Colon (tissue), 2 donors: Measurements from ENCODE around the gene IARS2.
"Not testable (repeated sequence)": the region's sequence is repeated elsewhere in the genome, so short reads cannot be mapped to it uniquely, and the experiment has no call there.

Experiments
- FAIRE-seq: peaks from 2 replicates; lab custom pipeline; 2012; peaks lifted over from hg19 to GRCh38; lab: Jason Lieb, UNC
- donor health status: control.
- donor health status: control.

IARS2 gene

DNA sequence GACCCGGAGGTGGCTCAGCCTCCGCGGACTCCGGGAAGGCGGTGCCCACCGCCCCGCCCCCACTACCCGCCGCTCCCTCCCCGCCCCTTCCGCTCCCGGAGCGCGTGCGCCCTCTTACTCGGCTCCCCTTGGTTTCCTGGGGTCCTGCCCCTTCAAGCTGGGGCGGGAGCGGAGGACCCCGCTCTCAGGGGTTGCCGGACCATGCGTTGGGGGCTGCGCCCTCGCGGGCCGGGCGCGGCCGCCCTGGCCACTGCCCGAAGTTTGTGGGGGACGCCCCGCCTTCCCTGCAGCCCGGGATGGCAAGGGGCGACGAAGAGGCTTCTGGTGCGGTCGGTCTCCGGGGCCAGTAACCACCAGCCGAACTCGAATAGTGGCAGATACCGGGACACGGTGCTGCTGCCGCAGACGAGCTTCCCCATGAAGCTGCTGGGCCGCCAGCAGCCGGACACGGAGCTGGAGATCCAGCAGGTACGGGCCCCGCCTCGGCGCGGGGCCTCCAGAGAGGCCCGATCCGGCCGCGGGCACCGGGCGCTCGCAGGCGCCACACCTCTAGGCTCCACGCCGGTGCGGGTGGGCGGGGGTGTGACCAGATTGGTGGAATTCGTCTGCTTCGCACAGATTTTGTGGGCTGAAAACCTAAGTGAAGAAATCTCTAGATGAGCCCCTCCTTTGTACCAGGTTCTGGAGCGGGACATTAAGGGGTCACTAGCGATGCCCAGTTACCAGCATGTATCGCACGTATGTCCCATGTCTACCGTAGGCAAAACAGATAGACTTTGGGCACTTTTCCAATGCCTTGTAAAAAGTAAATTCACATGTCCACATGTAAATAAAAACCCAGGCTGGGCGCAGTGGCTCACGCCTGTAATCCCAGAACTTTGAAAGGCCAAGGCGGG is at the start of gene IARS2:
TSS of gene IARS2 (plus strand) at position 117 of the 896 bp plus-strand sequence. CDS start at position 202, 85 bp downstream.
- no peak for FAIRE-seq

DNA sequence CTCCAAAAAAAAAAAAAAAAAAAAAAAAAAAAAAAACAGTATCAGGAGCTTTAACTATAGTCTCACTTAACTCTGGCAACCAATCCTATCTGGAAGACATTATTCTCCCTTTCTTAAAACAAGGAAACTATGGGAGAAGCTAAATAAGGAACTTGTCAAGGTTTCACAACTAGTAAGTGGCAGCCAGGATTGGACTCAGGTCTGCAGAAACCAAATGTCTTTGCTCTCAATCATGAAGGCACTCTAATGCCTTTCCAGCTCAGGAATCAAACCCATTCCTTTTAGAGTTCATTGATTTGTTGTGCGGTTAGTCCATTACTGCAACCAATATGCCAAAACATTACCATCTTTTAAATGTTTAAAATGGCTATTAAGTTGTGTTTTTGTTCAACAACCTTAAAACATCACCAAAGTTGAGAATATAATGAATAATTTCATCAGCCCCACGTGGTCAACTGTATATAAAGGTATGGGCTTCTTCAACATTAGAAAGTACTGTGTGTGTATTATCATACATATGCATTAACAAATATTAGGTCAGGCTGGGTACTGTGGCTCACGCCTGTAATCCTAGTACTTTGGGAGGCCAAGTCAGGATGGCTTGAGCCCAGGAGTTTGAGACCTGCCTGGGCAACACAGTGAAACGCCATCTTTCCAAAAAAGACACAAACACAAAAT is 49.1 kb upstream of the IARS2 start:
- FAIRE-seq: no peak

DNA sequence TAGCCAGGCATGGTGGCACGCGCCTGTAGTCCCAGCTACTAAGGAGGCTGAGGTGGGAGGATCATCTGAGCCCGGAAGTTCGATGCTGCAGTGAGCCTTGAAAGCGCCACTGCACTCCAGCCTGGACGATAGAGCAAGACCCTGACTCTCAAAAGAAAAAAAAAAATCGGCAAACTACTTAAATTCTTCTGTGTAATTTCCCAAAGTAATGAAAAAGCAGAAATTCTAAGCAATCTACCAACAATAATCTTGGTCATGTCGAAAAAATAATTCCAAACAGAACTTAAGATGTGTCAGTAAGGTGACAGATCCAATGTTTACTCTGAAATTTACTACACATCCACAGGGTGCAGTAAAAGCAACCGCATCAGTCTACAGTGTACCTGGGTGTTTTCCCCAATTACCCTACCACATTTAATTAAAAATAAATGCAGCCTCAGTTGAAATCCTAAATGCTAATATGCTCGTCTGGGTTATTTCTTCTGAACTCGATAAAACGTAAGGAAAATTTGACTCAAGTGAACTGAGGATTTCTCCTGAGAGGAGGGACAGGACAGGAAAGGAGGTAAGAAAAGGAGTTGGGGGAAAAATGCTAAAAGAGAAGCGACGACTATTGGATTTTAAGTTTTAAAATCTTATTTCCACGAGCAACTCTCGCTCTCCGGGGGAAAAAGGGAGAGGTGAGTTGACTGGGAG is 48.4 kb upstream of the IARS2 start:
- FAIRE-seq: no peak

DNA sequence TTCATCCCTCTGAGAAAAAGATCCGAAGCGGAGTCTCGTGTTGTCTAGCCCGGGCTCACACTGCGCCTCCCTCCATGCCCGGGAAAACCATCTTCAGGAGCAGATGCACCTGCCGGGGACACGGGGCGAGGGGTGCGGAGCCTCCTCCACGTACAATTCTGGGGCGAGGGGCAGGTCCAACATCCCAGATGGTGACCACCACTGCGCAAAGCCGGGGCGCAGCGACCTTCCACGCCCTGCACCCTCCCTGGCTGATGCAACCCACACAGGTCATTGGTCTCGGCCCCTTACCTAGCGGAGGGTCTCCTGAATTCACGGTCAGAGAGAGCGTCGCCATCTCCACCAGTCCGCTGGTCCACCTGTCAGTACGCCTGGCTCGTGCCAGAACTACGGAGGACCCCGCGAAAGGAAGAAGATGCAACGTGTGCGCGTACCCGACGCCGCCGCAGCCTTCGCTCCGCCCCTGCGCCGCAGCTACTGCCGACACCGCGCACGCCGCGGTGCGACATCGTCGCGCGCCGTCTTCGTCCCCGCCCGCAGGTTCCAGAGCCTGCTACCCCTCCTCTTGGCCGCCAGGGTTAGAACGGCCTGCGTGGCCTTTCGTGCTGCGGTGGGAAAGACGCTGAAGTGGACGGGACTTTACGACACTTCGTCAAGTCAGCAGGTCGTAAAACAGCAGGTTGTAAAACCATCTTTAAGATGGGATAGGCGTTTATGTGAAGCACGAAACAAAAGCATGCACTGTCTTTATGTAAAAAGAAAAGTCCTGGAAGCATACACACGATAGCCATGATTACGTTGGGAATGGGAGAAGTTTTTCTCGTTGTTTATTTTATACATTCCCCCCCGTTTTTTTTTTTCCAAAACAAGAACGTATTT is 47.6 kb upstream of the IARS2 start, which contains the start of gene EPRS1:
TSS of gene EPRS1 (minus strand) at position 454 of the 879 bp plus-strand sequence. CDS start at position 337, 117 bp downstream.
- peak; percentile 82 for FAIRE-seq

DNA sequence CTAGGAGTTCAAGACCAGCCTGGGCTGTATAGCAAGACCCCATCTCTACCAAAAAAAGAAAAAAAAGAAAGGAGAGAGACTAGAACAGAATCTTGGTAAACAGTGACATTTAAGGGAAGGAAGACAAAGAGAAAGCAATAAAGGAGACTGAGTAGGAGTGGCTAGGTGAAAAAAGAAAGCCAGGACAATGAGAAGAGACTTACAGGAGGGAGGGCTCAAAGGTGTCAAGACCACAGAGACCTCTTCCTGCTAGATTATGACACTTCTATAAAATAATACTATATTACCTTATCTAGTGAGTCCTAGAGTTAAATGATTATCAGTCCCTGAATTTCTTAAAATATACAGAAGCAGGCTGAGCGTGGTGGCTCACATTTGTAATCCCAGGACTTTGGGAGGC is 37.6 kb upstream of the IARS2 start:
- no peak for FAIRE-seq

DNA sequence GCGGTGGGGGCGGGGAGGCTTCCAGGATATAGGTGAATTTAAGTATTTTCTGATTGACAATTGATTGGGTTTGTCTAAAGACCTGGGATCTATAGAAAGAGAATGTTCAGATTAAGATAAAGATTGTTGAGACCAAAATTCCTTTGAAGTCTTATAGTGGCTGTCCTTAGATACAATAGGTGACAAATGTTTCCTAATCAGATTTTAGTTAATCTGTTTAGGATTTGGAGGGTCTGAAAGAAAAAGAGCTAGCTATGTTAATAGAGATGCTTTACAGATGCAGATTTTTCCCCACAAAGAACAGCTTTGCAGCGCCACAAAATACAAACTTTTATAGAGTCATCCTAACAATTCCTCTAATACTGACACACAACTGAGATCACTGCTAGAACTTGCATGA is 33.1 kb upstream of the IARS2 start:
- FAIRE-seq: no peak

DNA sequence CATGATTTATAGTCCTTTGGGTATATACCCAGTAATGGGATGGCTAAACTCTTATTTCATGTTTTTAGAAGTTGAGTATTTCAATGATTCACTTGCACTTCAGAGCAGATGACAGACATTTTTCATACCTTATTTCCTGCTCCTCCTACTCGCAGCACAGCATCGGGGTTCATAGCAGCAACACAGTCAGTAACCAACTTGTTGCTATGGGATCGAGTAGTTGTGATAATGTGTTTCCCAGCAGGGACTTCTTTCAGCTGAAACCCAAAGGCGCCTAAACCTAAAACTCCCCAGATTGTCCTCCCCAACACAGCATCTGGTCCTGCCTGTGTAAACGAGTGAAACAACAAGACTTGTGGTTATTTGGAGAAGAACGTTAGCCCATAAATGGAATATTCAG is 31.3 kb upstream of the IARS2 start:
- no peak for FAIRE-seq

DNA sequence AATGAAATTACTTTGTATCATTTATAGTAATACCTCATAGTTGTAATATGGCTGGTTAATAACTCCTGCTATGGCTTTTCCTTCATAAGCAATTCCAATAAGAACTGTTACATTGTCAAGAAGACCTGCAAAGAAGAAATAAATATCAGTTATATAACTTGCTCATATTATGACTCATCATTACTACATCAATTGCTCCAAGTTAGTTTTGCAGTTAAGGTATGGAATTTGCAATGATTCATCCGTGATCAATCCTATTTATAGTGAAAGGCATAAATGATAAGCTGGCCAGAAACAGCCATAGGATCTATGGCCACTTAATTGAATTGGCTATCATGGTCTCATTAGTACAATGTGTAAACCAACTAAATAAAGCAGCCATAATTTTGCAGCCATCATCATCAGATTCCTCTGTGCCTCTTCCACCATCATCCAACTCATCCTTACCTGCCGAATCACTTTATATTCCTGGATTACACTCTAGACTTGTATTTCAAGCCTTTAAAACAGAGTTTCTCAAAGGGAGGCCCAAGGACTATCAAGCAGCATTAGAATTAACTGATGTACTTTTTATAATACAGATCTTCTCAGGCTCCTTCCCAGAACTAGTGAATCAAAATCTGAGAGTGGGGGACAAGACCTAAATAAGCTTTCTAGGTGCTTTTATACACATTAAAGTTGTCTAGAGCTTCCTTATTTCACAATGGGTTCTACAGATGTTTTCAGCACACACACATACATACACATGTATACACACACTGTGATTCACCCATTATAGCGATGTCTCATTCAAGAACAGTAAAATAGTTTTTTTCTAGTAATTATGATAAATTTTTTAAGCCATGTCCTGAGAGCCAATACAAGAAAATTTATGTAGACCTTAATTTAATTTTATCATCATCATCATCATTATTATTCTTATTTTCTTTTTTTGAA is 26.4 kb upstream of the IARS2 start:
- FAIRE-seq: no peak

DNA sequence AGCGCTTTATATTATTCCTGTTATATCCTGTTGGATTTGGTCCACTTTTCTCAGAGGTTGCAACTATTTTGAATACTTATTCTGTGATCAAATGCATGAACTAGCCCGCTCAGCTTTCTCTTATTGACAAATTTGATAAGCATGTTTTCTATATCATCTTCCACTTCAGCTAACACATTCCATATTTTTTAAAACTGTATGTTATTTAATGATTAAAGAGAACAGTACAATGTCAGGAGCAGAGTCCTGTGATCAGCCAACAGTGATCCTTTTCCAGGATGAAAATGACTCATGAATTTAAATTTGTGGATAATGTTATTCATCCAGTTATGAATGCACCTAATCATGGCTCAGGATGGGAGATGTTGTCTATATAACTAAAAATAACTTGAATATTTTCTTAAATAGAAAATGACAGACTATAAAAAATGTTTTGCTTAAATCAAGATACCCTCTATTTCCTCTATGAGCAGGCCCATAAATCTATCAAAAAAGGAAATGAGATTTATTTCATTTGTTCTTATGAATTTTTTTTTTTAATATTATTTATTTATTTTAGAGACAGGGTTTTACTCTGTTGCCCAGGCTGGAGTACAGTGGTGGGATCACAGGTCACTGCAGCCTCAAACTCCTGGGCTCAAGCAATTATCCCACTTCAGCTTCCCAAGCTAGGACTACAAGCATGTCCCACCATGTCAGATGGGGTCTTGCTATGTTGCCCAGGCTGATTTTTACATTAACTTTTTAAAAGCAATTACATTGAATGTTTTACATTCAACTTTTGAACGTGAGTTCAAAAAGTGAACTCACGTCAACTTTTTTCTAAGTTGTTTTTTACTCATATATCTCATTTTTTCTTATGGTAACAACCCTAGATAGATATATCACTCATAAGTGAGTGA is 16.8 kb upstream of the IARS2 start:
- no peak for FAIRE-seq

DNA sequence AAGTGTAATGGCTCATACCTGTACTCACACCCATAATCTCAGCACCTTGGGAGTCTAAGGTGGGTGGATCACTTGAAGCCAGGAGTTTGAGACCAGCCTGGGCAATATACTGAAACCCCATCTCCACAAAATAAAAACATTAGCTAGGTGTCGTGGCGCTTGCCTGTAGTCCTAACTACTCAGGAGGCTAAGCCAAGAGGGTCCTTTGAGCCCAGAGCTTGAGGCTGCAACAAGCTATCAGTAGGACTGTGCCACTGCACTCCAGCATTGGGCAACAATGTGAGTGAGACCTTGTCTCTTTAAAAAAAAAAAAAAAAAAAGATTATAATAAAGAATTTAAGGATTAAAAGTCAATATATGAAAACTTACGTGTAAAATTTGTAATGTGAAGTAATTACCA is 16.0 kb upstream of the IARS2 start:
- no peak for FAIRE-seq

DNA sequence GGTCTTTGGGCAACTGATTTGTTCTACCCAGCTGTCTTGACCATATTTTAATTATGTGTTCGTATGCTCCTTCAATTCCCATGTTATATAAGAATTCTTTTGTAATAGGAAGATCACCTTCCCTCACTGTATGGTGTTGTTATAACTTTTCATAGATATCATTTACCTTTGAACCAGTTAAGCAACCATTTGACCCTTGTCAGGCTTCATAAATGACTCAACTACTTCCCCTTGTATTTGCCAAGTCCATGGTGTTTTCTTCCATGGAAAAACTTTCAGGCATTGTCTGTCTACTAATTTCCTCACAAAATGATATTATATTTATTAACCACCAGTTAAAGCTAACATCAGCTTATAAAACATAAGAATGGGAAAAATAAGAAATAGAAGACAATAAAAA is 9.5 kb upstream of the IARS2 start:
- FAIRE-seq: no peak

DNA sequence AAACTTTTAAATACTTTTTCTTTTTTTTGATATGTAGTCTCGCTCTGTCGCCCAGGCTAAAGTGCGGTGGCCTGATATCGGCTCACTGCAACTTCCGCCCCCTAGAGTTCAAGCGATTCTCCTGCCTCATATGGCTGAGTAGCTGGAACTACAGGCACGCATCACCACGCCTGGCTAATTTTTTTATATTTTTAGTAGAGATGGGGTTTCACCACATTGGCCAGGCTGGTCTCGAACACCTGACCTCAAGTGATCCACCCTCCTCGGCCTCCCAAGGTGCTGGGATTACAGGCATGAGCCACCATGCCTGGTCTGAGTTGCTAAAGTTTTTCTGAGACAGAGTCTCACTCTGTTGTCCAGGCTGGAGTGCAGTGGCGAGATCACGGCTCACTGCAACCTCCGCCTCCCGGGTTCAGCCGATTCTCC is 7.7 kb upstream of the IARS2 start:
- not testable (repeated sequence) for FAIRE-seq

DNA sequence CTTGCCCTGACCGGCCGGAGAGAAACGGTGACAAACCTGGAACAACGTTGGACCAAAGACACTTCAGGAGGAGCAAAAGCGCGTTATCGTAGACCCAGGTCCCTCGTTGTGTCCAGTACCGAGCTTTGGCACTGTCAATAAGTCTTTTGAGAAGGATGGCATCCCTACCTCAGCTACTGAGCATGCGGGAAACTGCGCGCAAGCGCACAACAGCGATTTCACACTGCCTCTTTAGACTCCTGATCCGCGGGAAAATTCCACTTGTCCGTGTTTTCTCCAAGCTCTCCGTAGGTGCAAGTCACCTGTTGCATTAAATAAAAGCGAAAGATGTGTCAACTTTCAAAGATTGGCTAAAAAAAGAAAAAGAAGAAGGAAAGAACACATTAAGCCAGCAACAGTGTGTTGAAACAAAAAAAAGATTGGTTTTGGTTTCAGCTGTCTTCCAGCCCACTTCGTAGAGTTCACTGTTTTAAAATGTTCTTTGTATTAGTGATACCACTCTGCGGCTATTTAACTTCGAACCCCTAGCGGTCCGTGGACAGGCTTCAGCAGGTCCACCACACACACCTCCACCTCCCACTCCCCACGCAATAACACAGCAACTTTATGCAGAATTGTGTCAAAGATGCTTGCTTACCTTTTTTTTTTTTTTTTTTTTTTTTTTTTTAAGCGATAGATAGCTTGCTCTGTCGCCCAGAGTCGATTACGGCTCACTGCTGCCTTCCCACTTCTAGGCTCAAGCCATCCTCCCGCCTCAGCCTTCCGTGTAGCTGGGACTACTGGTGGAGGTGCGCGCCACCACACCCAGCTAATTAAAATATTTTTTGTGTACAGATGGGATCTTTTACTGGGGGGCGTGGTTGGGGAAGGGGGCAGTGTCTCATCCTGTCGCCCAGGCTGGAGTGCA is 4.0 kb upstream of the IARS2 start, which contains the start of gene BPNT1:
TSS of gene BPNT1 (minus strand) at position 139 of the 907 bp plus-strand sequence. CDS start 9,942 bp downstream, outside the sequence.
- FAIRE-seq: no peak

DNA sequence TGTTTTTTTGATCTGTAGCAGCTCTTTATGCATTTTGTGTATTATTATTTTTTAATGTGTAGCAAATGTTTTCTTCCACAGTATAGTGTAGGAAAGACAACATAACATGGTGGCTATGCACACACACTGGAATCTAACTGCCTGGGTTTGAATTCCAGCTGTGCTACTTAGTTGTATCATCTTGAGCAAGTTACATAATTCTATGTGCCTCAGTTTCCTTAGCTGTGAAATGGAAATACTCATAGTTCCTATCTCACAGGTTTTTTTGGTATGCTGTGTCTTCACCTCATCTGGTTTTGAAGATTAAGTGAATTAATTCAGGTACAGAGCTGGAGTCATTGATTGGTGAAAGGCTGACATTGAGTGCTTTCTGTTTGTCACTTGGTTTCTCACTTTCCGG is 1.2 kb upstream of the IARS2 start:
- FAIRE-seq: no peak

DNA sequence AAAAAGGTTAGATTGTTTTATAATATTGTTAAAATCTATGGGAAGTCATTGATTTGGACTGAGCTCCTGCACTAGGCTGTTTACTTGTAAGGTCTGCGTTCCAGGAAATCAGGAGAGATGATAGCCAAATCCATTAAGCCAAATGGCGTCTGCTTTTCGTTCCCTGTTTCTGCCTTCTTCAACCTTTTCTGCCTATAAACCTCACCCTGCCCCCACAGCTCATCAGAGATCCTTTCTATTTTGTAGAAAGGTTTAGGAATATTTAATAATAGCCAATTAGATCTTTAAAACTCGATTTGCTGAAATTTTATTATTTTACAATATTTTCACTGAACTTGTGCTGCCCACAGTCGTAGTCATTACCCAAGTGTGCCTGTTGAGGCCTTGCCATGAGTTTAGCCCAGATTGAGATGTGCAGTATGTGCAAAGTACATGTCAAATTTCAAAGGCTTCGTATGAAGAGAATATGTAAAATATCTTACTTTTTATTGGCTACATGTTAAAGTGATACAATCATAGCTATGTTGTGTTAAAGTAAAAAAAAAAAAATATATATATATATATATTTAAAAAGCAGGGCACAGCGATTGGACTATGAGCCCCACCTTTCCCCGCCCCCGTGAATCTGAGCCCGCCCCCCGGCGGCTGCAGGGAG is 444 bp upstream of the IARS2 start:
- FAIRE-seq: no peak

DNA sequence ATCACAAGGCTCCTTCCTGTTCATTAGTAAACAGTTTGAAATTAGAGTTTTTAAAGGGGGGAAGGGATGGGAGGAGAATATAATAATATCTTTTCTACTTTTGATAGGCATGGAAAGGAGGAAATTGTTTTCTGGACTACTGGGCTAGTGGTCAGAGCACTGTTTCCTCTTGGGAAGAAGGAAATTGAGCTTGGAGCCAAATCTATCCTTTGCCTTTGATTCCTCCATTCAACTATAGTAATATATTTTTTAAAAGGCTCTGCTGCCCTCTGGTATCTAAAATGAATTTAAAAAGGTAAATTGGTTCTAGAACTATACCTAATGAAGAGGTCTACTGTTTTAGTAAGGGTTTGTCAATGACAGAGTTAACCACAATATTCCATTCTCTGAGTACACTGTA is 5.9 kb downstream of the IARS2 start:
- no peak for FAIRE-seq

DNA sequence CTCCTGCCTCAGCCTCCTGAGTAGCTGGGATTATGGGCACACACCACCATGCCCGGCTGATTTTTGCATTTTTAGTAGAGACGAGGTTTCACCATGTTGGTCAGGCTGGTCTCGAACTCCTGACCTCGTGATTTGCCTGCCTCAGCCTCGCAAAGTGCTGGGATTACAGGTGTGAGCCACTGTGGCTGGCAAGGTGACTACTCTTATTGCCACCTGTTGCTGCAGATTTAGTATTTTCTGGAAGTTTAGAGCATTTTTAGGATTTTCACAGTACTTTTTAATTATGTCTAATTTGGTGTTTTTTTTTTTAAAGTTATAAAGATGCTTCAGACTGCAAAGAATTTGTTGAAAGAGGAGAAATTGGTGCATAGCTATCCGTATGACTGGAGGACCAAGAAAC is 16.5 kb downstream of the IARS2 start:
- not testable (repeated sequence) for FAIRE-seq

DNA sequence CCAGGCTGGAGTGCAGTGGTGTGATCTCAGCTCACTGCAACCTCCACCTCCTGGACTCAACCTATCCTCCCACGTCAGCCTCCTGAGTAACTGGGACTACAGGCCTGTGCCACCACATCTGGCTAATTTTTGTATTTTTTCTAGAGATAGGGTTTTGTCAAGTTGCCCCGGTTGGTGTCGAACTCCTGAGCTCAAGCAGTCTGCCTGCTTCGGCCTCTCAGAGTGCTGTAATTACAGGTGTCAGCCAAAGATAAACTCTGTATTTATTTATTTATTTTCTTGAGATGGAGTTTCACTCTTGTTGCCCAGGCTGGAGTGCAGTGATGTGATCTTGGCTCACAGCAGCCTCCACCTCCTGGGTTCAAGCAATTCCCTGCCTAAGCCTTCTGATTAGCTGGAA is 18.7 kb downstream of the IARS2 start:
- not testable (repeated sequence) for FAIRE-seq
